NCI-H2171 (cell line): ENCODE data around the gene SYMPK.

Source experiments
- DNase-seq: peaks from one replicate; lab custom pipeline; 2025; lab: John Stamatoyannopoulos, UW

The SYMPK gene

GRCh38 chr19:45766869-45767346 is 96.0 kb downstream of the SYMPK start:
- no peak for DNase-seq

- no peak for DNase-seq
Measured at GRCh38 chr19:45766296-45766868, 96.6 kb downstream of the SYMPK start.

GRCh38 chr19:45765702-45766295 is 97.1 kb downstream of the SYMPK start:
- DNase-seq: no peak
